ENCODE data around the gene SPN.
"Not testable (repeated sequence)": the region's sequence is repeated elsewhere in the genome, so short reads cannot be mapped to it uniquely, and the experiment has no call there.

SPN gene

GRCh38 chr16:29653471-29653870 lies 9.6 kb upstream of the SPN start:
- TF ChIP-seq MAX (IDR thresholded peaks at IDR 0.05; ENCODE audit: low read depth, low read length) (peak; percentile 28; the same call in 1 of the 2 replicates), MYC (IDR thresholded peaks at IDR 0.05; ENCODE audit: low read depth, low read length) (no peak)
- H3K4me3 ChIP-seq (ENCODE audit: low read depth, low read length), result no peak overlapping the region
- DNase-seq (ENCODE audit: low read depth), result peak; percentile 96

- DNase-seq (ENCODE audit: low read depth); H3K4me3 ChIP-seq (ENCODE audit: low read depth, low read length): not testable (repeated sequence)
Measured at GRCh38 chr16:29653890-29654289, 9.2 kb upstream of the SPN start.

GRCh38 chr16:29656688-29657523 lies 6.1 kb upstream of the SPN start:
- H3K4me3 ChIP-seq (ENCODE audit: low read depth, low read length), result no peak overlapping the region
- TF ChIP-seq MAX (IDR thresholded peaks at IDR 0.05; ENCODE audit: low read depth, low read length), result no peak
- no peak for TF ChIP-seq MYC (IDR thresholded peaks at IDR 0.05; ENCODE audit: low read depth, low read length)
- DNase-seq (ENCODE audit: low read depth), result peak; percentile 56

- H3K4me3 ChIP-seq (ENCODE audit: low read depth, low read length), result no peak overlapping the region
- TF ChIP-seq MAX (IDR thresholded peaks at IDR 0.05; ENCODE audit: low read depth, low read length), result no peak
- TF ChIP-seq CTCF (IDR thresholded peaks at IDR 0.05; ENCODE audit: low read depth, low read length), result no peak
- TF ChIP-seq POLR2A (IDR thresholded peaks at IDR 0.05; ENCODE audit: extremely low read depth, insufficient read length), result no peak
- no peak for TF ChIP-seq MYC (IDR thresholded peaks at IDR 0.05; ENCODE audit: low read depth, low read length)
- no peak for DNase-seq (ENCODE audit: low read depth)
Measured at GRCh38 chr16:29658705-29659104, 4.3 kb upstream of the SPN start.

GRCh38 chr16:29662000-29662728 lies 883 bp upstream of the SPN start:
- H3K4me3 ChIP-seq (ENCODE audit: low read depth, low read length), result peak overlapping the region; percentile 96
- TF ChIP-seq POLR2A (IDR thresholded peaks at IDR 0.05; ENCODE audit: extremely low read depth, insufficient read length), result no peak
- DNase-seq (ENCODE audit: low read depth), result no peak

- H3K4me3 ChIP-seq (ENCODE audit: low read depth, low read length), result peak overlapping the region; percentile 96
- no peak; the same call in 1 of the 2 replicates for TF ChIP-seq MYC (IDR thresholded peaks at IDR 0.05; ENCODE audit: low read depth, low read length)
- peak; percentile 30 for TF ChIP-seq POLR2A (IDR thresholded peaks at IDR 0.05; ENCODE audit: extremely low read depth, insufficient read length)
- peak; percentile 98 for DNase-seq (ENCODE audit: low read depth)
Measured at GRCh38 chr16:29662729-29663015, 375 bp upstream of the SPN start.

- peak overlapping the region; percentile 96 for H3K4me3 ChIP-seq (ENCODE audit: low read depth, low read length)
- DNase-seq (ENCODE audit: low read depth), result no peak
- TF ChIP-seq CTCF (IDR thresholded peaks at IDR 0.05; ENCODE audit: low read depth, low read length), result no peak
- TF ChIP-seq MYC (IDR thresholded peaks at IDR 0.05; ENCODE audit: low read depth, low read length), result no peak
- TF ChIP-seq MAX (IDR thresholded peaks at IDR 0.05; ENCODE audit: low read depth, low read length), result no peak
Measured at GRCh38 chr16:29663807-29664090, 702 bp downstream of the SPN start.

- TF ChIP-seq MAX (IDR thresholded peaks at IDR 0.05; ENCODE audit: low read depth, low read length) (peak; percentile 79), MYC (IDR thresholded peaks at IDR 0.05; ENCODE audit: low read depth, low read length) (peak; percentile 64), CTCF (IDR thresholded peaks at IDR 0.05; ENCODE audit: low read depth, low read length) (peak; percentile 25), POLR2A (IDR thresholded peaks at IDR 0.05; ENCODE audit: extremely low read depth, insufficient read length) (peak; percentile 41)
- H3K4me3 ChIP-seq (ENCODE audit: low read depth, low read length), result peak overlapping the region; percentile 96
- DNase-seq (ENCODE audit: low read depth), result peak; percentile 90
Measured at GRCh38 chr16:29664091-29664921, 1.3 kb downstream of the SPN start.

Measured in NB4 (cell line).